IPS-NIHi7 (cell line): ENCODE data around the gene ZNF580.

ENCODE experiments used
- DNase-seq: peaks from one replicate; pipeline ENCODE4 v3.0.0; 2012; ENCODE audit warnings: mixed read lengths; ENCODE audit errors: extremely low spot score

ZNF580 gene

GRCh38 chr19:55677572-55678028 lies 36.8 kb downstream of the ZNF580 start:
- DNase-seq: no peak

- no peak for DNase-seq
Measured at GRCh38 chr19:55678121-55678671, 37.4 kb downstream of the ZNF580 start.

- no peak for DNase-seq
Measured at GRCh38 chr19:55679343-55680257, 38.8 kb downstream of the ZNF580 start.

- DNase-seq: no peak
Measured at GRCh38 chr19:55680339-55681130, 39.7 kb downstream of the ZNF580 start.

- DNase-seq: no peak
Measured at GRCh38 chr19:55681131-55682092, 40.6 kb downstream of the ZNF580 start.

GRCh38 chr19:55683449-55684261 lies 42.9 kb downstream of the ZNF580 start:
- DNase-seq: no peak

GRCh38 chr19:55684946-55685681 lies 44.3 kb downstream of the ZNF580 start:
- DNase-seq: no peak

GRCh38 chr19:55685776-55686175 lies 45.0 kb downstream of the ZNF580 start:
- no peak for DNase-seq

- no peak for DNase-seq
Measured at GRCh38 chr19:55686311-55687050, 45.7 kb downstream of the ZNF580 start.

- no peak for DNase-seq
Measured at GRCh38 chr19:55687281-55688201, 46.7 kb downstream of the ZNF580 start.

GRCh38 chr19:55688422-55689218 lies 47.8 kb downstream of the ZNF580 start:
- DNase-seq: no peak

GRCh38 chr19:55689411-55690108 lies 48.8 kb downstream of the ZNF580 start:
- DNase-seq: no peak

GRCh38 chr19:55690109-55690768 lies 49.4 kb downstream of the ZNF580 start:
- no peak for DNase-seq

- DNase-seq: no peak
Measured at GRCh38 chr19:55690769-55691545, 50.2 kb downstream of the ZNF580 start.
